GM12878 (cell line): ENCODE results near the gene CLASP1. TPM values are rescaled to one million over a fixed set of nuclear protein-coding genes. Genes with fewer than 3 reads are reported as not detected.

Experiments
- ATAC-seq: fragments of 200-7000 bp; cut with Tn5 transposase; 3 replicates; pipeline ENCODE4 v1.9.1; 2020; ENCODE audit warnings: mild to moderate bottlenecking, moderate library complexity
- BruUV-seq: library from RNA; stranded (reverse); fragments of 400-500 nt; replicated peaks from 2 replicates; lab custom pipeline; 2021; lab: Mats Ljungman, UMichigan
- CTCF ChIA-PET: fragments of 300-600 bp; sonication (Branson Sonifier 250); formaldehyde crosslinking; extraction: SDS; loops from one replicate; lab custom pipeline; 2021; ENCODE audit warnings: inconsistent platforms; lab: Yijun Ruan, JAX
- POLR2A ChIA-PET: fragments of 350-600 bp; formaldehyde crosslinking; extraction: SDS; loops from one replicate; lab custom pipeline; 2021; ENCODE audit warnings: inconsistent platforms; lab: Charles Lee
- RAD21 ChIA-PET: fragments of 300-600 bp; sonication (Branson Sonifier 250); formaldehyde crosslinking; loops from one replicate; lab custom pipeline; 2023; ENCODE audit warnings: antibody characterized with exemption; ENCODE audit not compliant: unreplicated experiment; lab: Charles Lee
- SMC1A ChIA-PET: fragments of 300-600 bp; sonication (Branson Sonifier 250); formaldehyde crosslinking; loops from one replicate; lab custom pipeline; 2023; ENCODE audit not compliant: unreplicated experiment, uncharacterized antibody; lab: Charles Lee
- DNase-seq: peaks from one replicate; pipeline ENCODE4 v3.0.0-alpha.2; 2011; ENCODE audit warnings: low read depth, low spot score
- FAIRE-seq: peaks from 3 replicates; lab custom pipeline; 2011; peaks lifted over from hg19 to GRCh38; lab: Jason Lieb, UNC
- H2AFZ ChIP-seq: 2 replicates; pipeline ENCODE4 v1.6.0; 2011; ENCODE audit warnings: low read depth, low read length, control low read depth; ENCODE audit not compliant: control insufficient read depth
- H3K27ac ChIP-seq: 2 replicates; pipeline ENCODE4 v1.5.1; 2011; ENCODE audit warnings: control low read depth; ENCODE audit not compliant: control insufficient read depth, insufficient read depth
- H3K27me3 ChIP-seq, 2 experiments: replicated peaks in 1 of 2; 2 replicates each; pipeline versions ENCODE4 v1.6.0 to v1.6.1; 2011; ENCODE audit warnings: low read length in 1 of 2; ENCODE audit not compliant: control insufficient read depth in 2 of 2, insufficient read depth in 2 of 2
- H3K36me3 ChIP-seq, 2 experiments: 2 replicates each; pipeline ENCODE4 v1.5.1; 2011; ENCODE audit warnings: low read length in 1 of 2; ENCODE audit not compliant: control insufficient read depth in 2 of 2, insufficient read depth in 2 of 2
- H3K4me1 ChIP-seq: 2 replicates; pipeline ENCODE4 v1.6.1; 2011; ENCODE audit warnings: mild to moderate bottlenecking, low read length, moderate library complexity, mixed read lengths; ENCODE audit not compliant: control insufficient read depth, insufficient read depth
- H3K4me2 ChIP-seq: 2 replicates; pipeline ENCODE4 v1.6.0; 2011; ENCODE audit warnings: control low read depth; ENCODE audit not compliant: control insufficient read depth, insufficient read depth
- H3K4me3 ChIP-seq: fragments of 200-600 bp; sonication (generic); 2 replicates; pipeline ENCODE4 v1.5.1; 2016
- H3K79me2 ChIP-seq: 2 replicates; pipeline ENCODE4 v1.6.0; 2011; ENCODE audit warnings: low read length; ENCODE audit not compliant: control insufficient read depth, insufficient read depth
- H3K9ac ChIP-seq: 2 replicates; pipeline ENCODE4 v1.8.0; 2011; ENCODE audit warnings: low read length, control low read depth, mixed read lengths; ENCODE audit not compliant: control insufficient read depth, insufficient read depth
- H3K9me3 ChIP-seq: replicated peaks from 3 replicates; pipeline ENCODE4 v1.5.1; 2011; ENCODE audit warnings: mild to moderate bottlenecking, low read length; ENCODE audit not compliant: control insufficient read depth, insufficient read depth
- H4K20me1 ChIP-seq: 2 replicates; pipeline ENCODE4 v1.6.0; 2011; ENCODE audit not compliant: control insufficient read depth, insufficient read depth
- BRCA1 ChIP-seq: IDR thresholded peaks from 2 replicates; pipeline ENCODE4 v1.6.1; 2011; ENCODE audit warnings: low read depth, low read length, improper control_type of control experiment
- CBX3 ChIP-seq: fragments of 200-600 bp; sonication (generic); IDR thresholded peaks from 2 replicates; pipeline ENCODE4 v1.6.1; 2016; ENCODE audit warnings: low read depth, borderline replicate concordance
- CHD4 ChIP-seq: fragments of 200-600 bp; sonication (generic); IDR thresholded peaks from 2 replicates; pipeline ENCODE4 v1.6.1; 2016; ENCODE audit warnings: mild to moderate bottlenecking
- CREB1 ChIP-seq: IDR thresholded peaks from 2 replicates; pipeline ENCODE4 v1.6.1; 2012; ENCODE audit warnings: low read depth, mild to moderate bottlenecking, inconsistent platforms
- MYB ChIP-seq: fragments of 150-350 bp; IDR thresholded peaks from 2 replicates; pipeline ENCODE4 v1.6.1; 2014; ENCODE audit warnings: mild to moderate bottlenecking, low read depth, low read length, borderline replicate concordance
- MYC ChIP-seq: IDR thresholded peaks from 2 replicates; pipeline ENCODE4 v1.6.1; 2011; ENCODE audit warnings: mild to moderate bottlenecking, low read length, moderate library complexity, inconsistent platforms; ENCODE audit not compliant: insufficient read depth, insufficient replicate concordance, insufficient read length, severe bottlenecking
- RB1 ChIP-seq: fragments of 450-650 bp; formaldehyde crosslinking; IDR thresholded peaks from 2 replicates; pipeline ENCODE4 v1.6.1; 2017; ENCODE audit warnings: mild to moderate bottlenecking, borderline replicate concordance
- SREBF2 ChIP-seq: IDR thresholded peaks from 2 replicates; pipeline ENCODE4 v1.6.1; 2012; ENCODE audit warnings: mild to moderate bottlenecking, low read length
- WGBS: methylation state at CpG from one replicate; pipeline ENCODE4 v1.1.6; 2016; ENCODE audit warnings: low lambda C conversion rate; ENCODE audit not compliant: insufficient replicate concordance, insufficient coverage; ENCODE audit errors: missing lambda C conversion rate; 5-methylcytosine and 5-hydroxymethylcytosine counted together
- in situ Hi-C: fragments of 300-500 bp; cut with MboI; formaldehyde crosslinking; loops from 9 replicates; pipeline ENCODE4 v1.14.3; 2018; ENCODE audit warnings: mixed read lengths
- intact Hi-C: fragments of 100-400 bp; cut with micrococcal nuclease; formaldehyde crosslinking; loops from one replicate; pipeline ENCODE4 v1.14.2; 2022; ENCODE audit not compliant: unreplicated experiment
- polyA plus RNA-seq, 11 experiments: library from polyadenylated mRNA; depleted of rRNA in 4 of 11; unstranded in 6 of 11; stranded (reverse) in 5 of 11; fragments of >200 nt; fragmentation: Nextera tagmentation in 4 of 11; fragmentation: Illumina TruSeq in 1 of 11; extraction: Ambion mirVana in 4 of 11; extraction: Trizol in 1 of 11; gene quantifications; 1 replicate in 1 of 11; 2 replicates in 10 of 11; pipeline versions ENCODE4 v1.2.1 to v1.2.3, GENCODE V29; 2011 to 2016; ENCODE audit warnings: inconsistent platforms in 2 of 11, missing spikeins in 2 of 11, low read depth in 1 of 11
- total RNA-seq, 4 experiments: library from RNA; depleted of rRNA in 3 of 4; stranded (reverse); fragments of >200 nt in 3 of 4; fragmentation: Illumina TruSeq in 1 of 4; extraction: Trizol in 1 of 4; gene quantifications; 2 replicates each; pipeline versions ENCODE4 v1.2.1 to v1.2.3, GENCODE V29; 2013 to 2021
- TF ChIP-seq, protein P1 (sequence below): fragments of 150-350 bp; IDR thresholded peaks from 2 replicates; pipeline ENCODE4 v1.6.1; 2014; ENCODE audit warnings: mild to moderate bottlenecking, low read depth, low read length
- TF ChIP-seq, protein P2 (sequence below): fragments of 450-650 bp; formaldehyde crosslinking; IDR thresholded peaks from 2 replicates; pipeline ENCODE4 v1.5.0; 2022; ENCODE audit warnings: mild to moderate bottlenecking, missing genetic modification characterization
- TF ChIP-seq, protein P3 (sequence below): IDR thresholded peaks from 2 replicates; pipeline ENCODE4 v1.6.1; 2011; ENCODE audit warnings: mild to moderate bottlenecking, low read depth, low read length, moderate library complexity; ENCODE audit not compliant: insufficient replicate concordance
- TF ChIP-seq, protein P4 (sequence below): IDR thresholded peaks from 2 replicates; pipeline ENCODE4 v1.6.1; 2012; ENCODE audit warnings: improper control_type of control experiment, low read depth, low read length; ENCODE audit not compliant: insufficient replicate concordance

The CLASP1 gene
- total and polyA plus RNA-seq, 10 of the 15 experiments (the other 5 are each of a cell fraction or from before 2014, with no cell fraction given): 1.4 to 62.4 (median 32.9) TPM

DNA sequence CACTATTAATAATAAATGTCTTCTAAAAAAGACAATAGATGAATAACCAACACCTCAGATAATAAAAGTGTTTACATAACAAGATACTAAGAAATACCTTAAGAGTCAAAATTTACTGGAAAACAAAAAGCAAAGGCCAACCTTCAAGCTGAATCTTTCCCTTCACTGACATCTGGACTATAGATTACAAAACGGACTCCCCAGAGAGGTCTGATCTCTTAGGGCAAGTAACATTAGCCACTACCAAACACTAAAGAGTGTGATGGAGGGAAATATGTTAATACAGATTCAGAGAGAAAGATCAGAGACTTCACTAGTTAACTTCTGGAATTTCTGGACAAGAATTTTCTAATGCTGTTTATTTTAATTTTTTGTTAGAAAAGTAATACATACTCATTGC, 13.9 kb downstream of the CLASP1 start:
- no peaks in the 10 kb centered on the region for H3K27me3 ChIP-seq
- BruUV-seq: no TSS peak
- peak; percentile 50 for ATAC-seq
- H3K9ac ChIP-seq: no peak overlapping the region
- no peak overlapping the region for H2AFZ ChIP-seq
- no peaks in the 10 kb centered on the region for H4K20me1 ChIP-seq
- ChIA-PET CTCF (interaction anchor here (1.8 kb wide), 1 partner anchor 17 kb away, joined by 4 read pairs; no protein-coding TSS in a partner anchor), SMC1A (interaction anchor here (0.6 kb wide), 1 partner anchor 15 kb away, joined by 4 read pairs; no protein-coding TSS in a partner anchor), RAD21 (interaction anchor here (1.3 kb wide), 1 partner anchor 13 kb away, joined by 7 read pairs; no protein-coding TSS in a partner anchor), POLR2A (interaction anchor here (1.5 to 1.8 kb wide), 2 partner anchors 13 to 16 kb away, joined by 3 to 5 read pairs; no protein-coding TSS in a partner anchor)
- 45% methylated on average over 1 of the region's 1 CpG for WGBS
- in situ Hi-C loops: no loop called here
- H3K79me2 ChIP-seq: peaks cover 73% of the 10 kb centered on the region
- H3K4me1 ChIP-seq: no peaks in the 10 kb centered on the region; the same call in 1 of the 2 replicates
- H3K4me2 ChIP-seq: no peak overlapping the region
- H3K4me3 ChIP-seq: no peak overlapping the region
- H3K36me3 ChIP-seq: peaks cover 0 to 6% of the 10 kb centered on the region in 2 experiments; a peak in 2 of 4 replicates
- intact Hi-C loops: no loop called here
- DNase-seq: no peak
- no peak for FAIRE-seq
- H3K27ac ChIP-seq: no peak overlapping the region
- peaks cover 7% of the 10 kb centered on the region for H3K9me3 ChIP-seq
- TF ChIP-seq, protein P1, sequence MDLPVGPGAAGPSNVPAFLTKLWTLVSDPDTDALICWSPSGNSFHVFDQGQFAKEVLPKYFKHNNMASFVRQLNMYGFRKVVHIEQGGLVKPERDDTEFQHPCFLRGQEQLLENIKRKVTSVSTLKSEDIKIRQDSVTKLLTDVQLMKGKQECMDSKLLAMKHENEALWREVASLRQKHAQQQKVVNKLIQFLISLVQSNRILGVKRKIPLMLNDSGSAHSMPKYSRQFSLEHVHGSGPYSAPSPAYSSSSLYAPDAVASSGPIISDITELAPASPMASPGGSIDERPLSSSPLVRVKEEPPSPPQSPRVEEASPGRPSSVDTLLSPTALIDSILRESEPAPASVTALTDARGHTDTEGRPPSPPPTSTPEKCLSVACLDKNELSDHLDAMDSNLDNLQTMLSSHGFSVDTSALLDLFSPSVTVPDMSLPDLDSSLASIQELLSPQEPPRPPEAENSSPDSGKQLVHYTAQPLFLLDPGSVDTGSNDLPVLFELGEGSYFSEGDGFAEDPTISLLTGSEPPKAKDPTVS: no peak
- TF ChIP-seq CBX3 (no peak), MYB (no peak), CHD4 (no peak), RB1 (no peak), CREB1 (no peak), SREBF2 (no peak), MYC (no peak), BRCA1 (no peak)
- TF ChIP-seq, protein P2, sequence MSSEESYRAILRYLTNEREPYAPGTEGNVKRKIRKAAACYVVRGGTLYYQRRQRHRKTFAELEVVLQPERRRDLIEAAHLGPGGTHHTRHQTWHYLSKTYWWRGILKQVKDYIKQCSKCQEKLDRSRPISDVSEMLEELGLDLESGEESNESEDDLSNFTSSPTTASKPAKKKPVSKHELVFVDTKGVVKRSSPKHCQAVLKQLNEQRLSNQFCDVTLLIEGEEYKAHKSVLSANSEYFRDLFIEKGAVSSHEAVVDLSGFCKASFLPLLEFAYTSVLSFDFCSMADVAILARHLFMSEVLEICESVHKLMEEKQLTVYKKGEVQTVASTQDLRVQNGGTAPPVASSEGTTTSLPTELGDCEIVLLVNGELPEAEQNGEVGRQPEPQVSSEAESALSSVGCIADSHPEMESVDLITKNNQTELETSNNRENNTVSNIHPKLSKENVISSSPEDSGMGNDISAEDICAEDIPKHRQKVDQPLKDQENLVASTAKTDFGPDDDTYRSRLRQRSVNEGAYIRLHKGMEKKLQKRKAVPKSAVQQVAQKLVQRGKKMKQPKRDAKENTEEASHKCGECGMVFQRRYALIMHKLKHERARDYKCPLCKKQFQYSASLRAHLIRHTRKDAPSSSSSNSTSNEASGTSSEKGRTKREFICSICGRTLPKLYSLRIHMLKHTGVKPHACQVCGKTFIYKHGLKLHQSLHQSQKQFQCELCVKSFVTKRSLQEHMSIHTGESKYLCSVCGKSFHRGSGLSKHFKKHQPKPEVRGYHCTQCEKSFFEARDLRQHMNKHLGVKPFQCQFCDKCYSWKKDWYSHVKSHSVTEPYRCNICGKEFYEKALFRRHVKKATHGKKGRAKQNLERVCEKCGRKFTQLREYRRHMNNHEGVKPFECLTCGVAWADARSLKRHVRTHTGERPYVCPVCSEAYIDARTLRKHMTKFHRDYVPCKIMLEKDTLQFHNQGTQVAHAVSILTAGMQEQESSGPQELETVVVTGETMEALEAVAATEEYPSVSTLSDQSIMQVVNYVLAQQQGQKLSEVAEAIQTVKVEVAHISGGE (CRISPR knock-in tag): no peak
- TF ChIP-seq, protein P3, sequence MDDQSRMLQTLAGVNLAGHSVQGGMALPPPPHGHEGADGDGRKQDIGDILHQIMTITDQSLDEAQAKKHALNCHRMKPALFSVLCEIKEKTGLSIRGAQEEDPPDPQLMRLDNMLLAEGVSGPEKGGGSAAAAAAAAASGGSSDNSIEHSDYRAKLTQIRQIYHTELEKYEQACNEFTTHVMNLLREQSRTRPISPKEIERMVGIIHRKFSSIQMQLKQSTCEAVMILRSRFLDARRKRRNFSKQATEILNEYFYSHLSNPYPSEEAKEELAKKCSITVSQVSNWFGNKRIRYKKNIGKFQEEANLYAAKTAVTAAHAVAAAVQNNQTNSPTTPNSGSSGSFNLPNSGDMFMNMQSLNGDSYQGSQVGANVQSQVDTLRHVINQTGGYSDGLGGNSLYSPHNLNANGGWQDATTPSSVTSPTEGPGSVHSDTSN: no peak
- TF ChIP-seq, protein P4, sequence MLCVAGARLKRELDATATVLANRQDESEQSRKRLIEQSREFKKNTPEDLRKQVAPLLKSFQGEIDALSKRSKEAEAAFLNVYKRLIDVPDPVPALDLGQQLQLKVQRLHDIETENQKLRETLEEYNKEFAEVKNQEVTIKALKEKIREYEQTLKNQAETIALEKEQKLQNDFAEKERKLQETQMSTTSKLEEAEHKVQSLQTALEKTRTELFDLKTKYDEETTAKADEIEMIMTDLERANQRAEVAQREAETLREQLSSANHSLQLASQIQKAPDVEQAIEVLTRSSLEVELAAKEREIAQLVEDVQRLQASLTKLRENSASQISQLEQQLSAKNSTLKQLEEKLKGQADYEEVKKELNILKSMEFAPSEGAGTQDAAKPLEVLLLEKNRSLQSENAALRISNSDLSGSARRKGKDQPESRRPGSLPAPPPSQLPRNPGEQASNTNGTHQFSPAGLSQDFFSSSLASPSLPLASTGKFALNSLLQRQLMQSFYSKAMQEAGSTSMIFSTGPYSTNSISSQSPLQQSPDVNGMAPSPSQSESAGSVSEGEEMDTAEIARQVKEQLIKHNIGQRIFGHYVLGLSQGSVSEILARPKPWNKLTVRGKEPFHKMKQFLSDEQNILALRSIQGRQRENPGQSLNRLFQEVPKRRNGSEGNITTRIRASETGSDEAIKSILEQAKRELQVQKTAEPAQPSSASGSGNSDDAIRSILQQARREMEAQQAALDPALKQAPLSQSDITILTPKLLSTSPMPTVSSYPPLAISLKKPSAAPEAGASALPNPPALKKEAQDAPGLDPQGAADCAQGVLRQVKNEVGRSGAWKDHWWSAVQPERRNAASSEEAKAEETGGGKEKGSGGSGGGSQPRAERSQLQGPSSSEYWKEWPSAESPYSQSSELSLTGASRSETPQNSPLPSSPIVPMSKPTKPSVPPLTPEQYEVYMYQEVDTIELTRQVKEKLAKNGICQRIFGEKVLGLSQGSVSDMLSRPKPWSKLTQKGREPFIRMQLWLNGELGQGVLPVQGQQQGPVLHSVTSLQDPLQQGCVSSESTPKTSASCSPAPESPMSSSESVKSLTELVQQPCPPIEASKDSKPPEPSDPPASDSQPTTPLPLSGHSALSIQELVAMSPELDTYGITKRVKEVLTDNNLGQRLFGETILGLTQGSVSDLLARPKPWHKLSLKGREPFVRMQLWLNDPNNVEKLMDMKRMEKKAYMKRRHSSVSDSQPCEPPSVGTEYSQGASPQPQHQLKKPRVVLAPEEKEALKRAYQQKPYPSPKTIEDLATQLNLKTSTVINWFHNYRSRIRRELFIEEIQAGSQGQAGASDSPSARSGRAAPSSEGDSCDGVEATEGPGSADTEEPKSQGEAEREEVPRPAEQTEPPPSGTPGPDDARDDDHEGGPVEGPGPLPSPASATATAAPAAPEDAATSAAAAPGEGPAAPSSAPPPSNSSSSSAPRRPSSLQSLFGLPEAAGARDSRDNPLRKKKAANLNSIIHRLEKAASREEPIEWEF: no peak
